ENCODE data around the gene CLIC5.

DNA sequence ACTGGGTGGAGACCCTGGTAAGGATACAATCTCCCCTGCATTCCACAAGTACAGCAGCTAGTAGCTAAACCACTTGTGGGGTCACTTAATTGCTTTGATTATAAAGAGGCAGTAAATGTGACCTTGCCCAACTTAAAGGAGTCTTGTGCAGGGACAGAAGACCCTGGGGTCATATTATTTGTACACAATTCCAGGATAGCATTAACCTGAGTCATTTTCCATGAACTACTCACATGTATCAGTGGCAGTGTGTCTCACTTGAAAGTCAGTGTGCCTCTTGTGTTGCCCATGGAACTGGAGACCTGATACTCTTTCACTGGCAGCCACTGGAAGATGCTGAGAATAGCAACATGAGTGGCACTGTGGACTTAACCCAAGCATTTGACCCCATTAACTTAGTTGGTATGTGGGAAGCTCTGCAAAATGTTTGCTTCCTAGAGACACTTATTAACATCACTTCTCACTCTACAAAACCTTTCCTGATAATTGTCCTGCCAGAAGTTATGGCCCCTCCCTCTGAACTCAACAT, 28.9 kb downstream of the CLIC5 start:
- TF ChIP-seq, protein P1, sequence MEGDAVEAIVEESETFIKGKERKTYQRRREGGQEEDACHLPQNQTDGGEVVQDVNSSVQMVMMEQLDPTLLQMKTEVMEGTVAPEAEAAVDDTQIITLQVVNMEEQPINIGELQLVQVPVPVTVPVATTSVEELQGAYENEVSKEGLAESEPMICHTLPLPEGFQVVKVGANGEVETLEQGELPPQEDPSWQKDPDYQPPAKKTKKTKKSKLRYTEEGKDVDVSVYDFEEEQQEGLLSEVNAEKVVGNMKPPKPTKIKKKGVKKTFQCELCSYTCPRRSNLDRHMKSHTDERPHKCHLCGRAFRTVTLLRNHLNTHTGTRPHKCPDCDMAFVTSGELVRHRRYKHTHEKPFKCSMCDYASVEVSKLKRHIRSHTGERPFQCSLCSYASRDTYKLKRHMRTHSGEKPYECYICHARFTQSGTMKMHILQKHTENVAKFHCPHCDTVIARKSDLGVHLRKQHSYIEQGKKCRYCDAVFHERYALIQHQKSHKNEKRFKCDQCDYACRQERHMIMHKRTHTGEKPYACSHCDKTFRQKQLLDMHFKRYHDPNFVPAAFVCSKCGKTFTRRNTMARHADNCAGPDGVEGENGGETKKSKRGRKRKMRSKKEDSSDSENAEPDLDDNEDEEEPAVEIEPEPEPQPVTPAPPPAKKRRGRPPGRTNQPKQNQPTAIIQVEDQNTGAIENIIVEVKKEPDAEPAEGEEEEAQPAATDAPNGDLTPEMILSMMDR (IDR thresholded peaks at IDR 0.05): no peak
- TF ChIP-seq POLR2A (IDR thresholded peaks at IDR 0.05): no peak
